SK-N-SH (cell line): ENCODE data around the gene CYTH3. TPM values are rescaled to one million over a fixed set of nuclear protein-coding genes. Genes with fewer than 3 reads are reported as not detected.
A peak's percentile ranks its signal among the peaks of the same experiment; 100 is the strongest.

Experiments
- CTCF ChIA-PET: fragments of 300-600, 350-600 bp; formaldehyde crosslinking; extraction: SDS; loops from one replicate; lab custom pipeline; 2021; lab: Yijun Ruan, JAX
- POLR2A ChIA-PET: fragments of 350-600 bp; sonication (Branson Sonifier 250); formaldehyde crosslinking; extraction: SDS; loops from one replicate; lab custom pipeline; 2020; ENCODE audit warnings: antibody characterized with exemption, inconsistent platforms; lab: Yijun Ruan, JAX
- DNase-seq: peaks from one replicate; pipeline ENCODE4 v3.0.0; 2012
- H2AFZ ChIP-seq: fragments of 200-600 bp; sonication (generic); 2 replicates; pipeline ENCODE4 v1.8.1; 2016; ENCODE audit warnings: antibody characterized with exemption, mild to moderate bottlenecking, low read depth
- H3F3A ChIP-seq: fragments of 200-600 bp; sonication (generic); replicated peaks from 2 replicates; pipeline ENCODE3; 2016; ENCODE audit warnings: antibody characterized with exemption, mild to moderate bottlenecking; ENCODE audit not compliant: insufficient read depth
- H3K27ac ChIP-seq, 2 experiments: fragments of 200-500 bp in 1 of 2; fragments of 200-600 bp in 1 of 2; sonication (Bioruptor generic) in 1 of 2; sonication (generic), shearing (Covaris generic) in 1 of 2; 2 replicates each; pipeline versions ENCODE4 v1.5.1 to v1.6.1; 2014 to 2016; ENCODE audit warnings: low read depth in 2 of 2, inconsistent platforms in 1 of 2, low read length in 1 of 2, mild to moderate bottlenecking in 1 of 2, mixed read lengths in 1 of 2
- H3K27me3 ChIP-seq: fragments of 200-600 bp; sonication (generic), shearing (Covaris generic); 2 replicates; pipeline ENCODE4 v1.6.1; 2016; ENCODE audit warnings: mixed run types; ENCODE audit not compliant: insufficient read depth
- H3K36me3 ChIP-seq, 2 experiments: fragments of 200-500 bp in 1 of 2; fragments of 200-600 bp in 1 of 2; sonication (Bioruptor generic) in 1 of 2; sonication (generic) in 1 of 2; replicated peaks in 1 of 2; 2 replicates each; pipeline versions ENCODE3 to v1.5.1; 2014 to 2016; ENCODE audit warnings: low read length in 1 of 2, mild to moderate bottlenecking in 1 of 2; ENCODE audit not compliant: insufficient read depth in 2 of 2, control insufficient read depth in 1 of 2
- H3K4me1 ChIP-seq, 2 experiments: fragments of 200-500 bp in 1 of 2; fragments of 200-600 bp in 1 of 2; sonication (Bioruptor generic) in 1 of 2; sonication (generic), shearing (Covaris generic) in 1 of 2; 2 replicates each; pipeline versions ENCODE4 v1.5.1 to v1.6.1; 2014 to 2016; ENCODE audit warnings: low read depth in 1 of 2, low read length in 1 of 2, mixed run types in 1 of 2; ENCODE audit not compliant: insufficient read depth in 2 of 2, control insufficient read depth in 1 of 2
- H3K4me2 ChIP-seq: fragments of 200-600 bp; sonication (generic), shearing (Covaris generic); 2 replicates; pipeline ENCODE4 v1.6.1; 2017; ENCODE audit warnings: mixed run types
- H3K4me3 ChIP-seq, 2 experiments: fragments of 200-500 bp in 1 of 2; fragments of 200-600 bp in 1 of 2; sonication (Bioruptor generic) in 1 of 2; sonication (generic), shearing (Covaris generic) in 1 of 2; 2 replicates each; pipeline versions ENCODE4 v1.5.1 to v1.8.1; 2014 to 2016; ENCODE audit warnings: low read depth in 2 of 2, inconsistent platforms in 1 of 2, low read length in 1 of 2, mild to moderate bottlenecking in 1 of 2, mixed read lengths in 1 of 2, moderate library complexity in 1 of 2
- H3K79me2 ChIP-seq: fragments of 200-600 bp; sonication (generic); 2 replicates; pipeline ENCODE4 v1.8.1; 2017; ENCODE audit warnings: mild to moderate bottlenecking; ENCODE audit not compliant: insufficient read depth
- H3K9ac ChIP-seq: fragments of 200-600 bp; sonication (generic); 2 replicates; pipeline ENCODE4 v1.6.1; 2017; ENCODE audit warnings: mixed run types
- H3K9me2 ChIP-seq: fragments of 200-600 bp; sonication (generic); 2 replicates; pipeline ENCODE4 v1.6.1; 2017; ENCODE audit warnings: mixed run types
- H3K9me3 ChIP-seq: fragments of 200-600 bp; sonication (generic); 2 replicates; pipeline ENCODE4 v1.6.1; 2017; ENCODE audit warnings: mixed run types, mild to moderate bottlenecking, moderate library complexity
- H4K20me1 ChIP-seq: fragments of 200-600 bp; sonication (generic); 2 replicates; pipeline ENCODE4 v1.6.1; 2017; ENCODE audit warnings: mild to moderate bottlenecking, mixed run types; ENCODE audit not compliant: insufficient read depth
- CHD2 ChIP-seq: fragments of 150-350 bp; IDR thresholded peaks from 2 replicates; pipeline ENCODE4 v1.6.1; 2018; ENCODE audit warnings: low read length; ENCODE audit not compliant: partially characterized antibody
- ELF1 ChIP-seq: IDR thresholded peaks from 2 replicates; pipeline ENCODE4 v1.4.0; 2012
- EP300 ChIP-seq, 2 experiments: IDR thresholded peaks; 2 replicates each; pipeline versions ENCODE4 v1.4.0 to v1.6.1; 2012; ENCODE audit warnings: borderline replicate concordance in 1 of 2, low read depth in 1 of 2, low read length in 1 of 2
- EZH2phosphoT487 ChIP-seq: fragments of 200-600 bp; sonication (generic); IDR thresholded peaks from 2 replicates; pipeline ENCODE4 v1.6.1; 2017; ENCODE audit warnings: low read depth, mixed run types, mild to moderate bottlenecking, antibody characterized with exemption, moderate library complexity, borderline replicate concordance
- JUND ChIP-seq: IDR thresholded peaks from 2 replicates; pipeline ENCODE4 v1.4.0; 2012
- MEF2A ChIP-seq: IDR thresholded peaks from 2 replicates; pipeline ENCODE4 v1.4.0; 2012; ENCODE audit warnings: low read depth, borderline replicate concordance
- MXI1 ChIP-seq: IDR thresholded peaks from 2 replicates; pipeline ENCODE4 v1.6.1; 2012; ENCODE audit warnings: mild to moderate bottlenecking, low read depth, low read length, improper control_type of control experiment
- POLR2AphosphoS5 ChIP-seq: IDR thresholded peaks from 2 replicates; pipeline ENCODE4 v1.6.1; 2012; ENCODE audit warnings: low read depth, low read length
- RAD21 ChIP-seq: IDR thresholded peaks from 2 replicates; pipeline ENCODE4 v1.6.1; 2012; ENCODE audit warnings: mild to moderate bottlenecking, low read length
- RCOR1 ChIP-seq: fragments of 150-350 bp; IDR thresholded peaks from 2 replicates; pipeline ENCODE4 v1.6.1; 2017; ENCODE audit warnings: antibody characterized with exemption, low read length
- REST ChIP-seq: IDR thresholded peaks from 2 replicates; pipeline ENCODE4 v1.6.1; 2012; ENCODE audit warnings: mild to moderate bottlenecking, low read depth, low read length, moderate library complexity
- RFX5 ChIP-seq: IDR thresholded peaks from 2 replicates; pipeline ENCODE4 v1.6.1; 2012; ENCODE audit warnings: mild to moderate bottlenecking, improper control_type of control experiment, low read length
- RXRA ChIP-seq: IDR thresholded peaks from 2 replicates; pipeline ENCODE4 v1.4.0; 2012; ENCODE audit warnings: low read depth, mild to moderate bottlenecking, borderline replicate concordance
- SIN3A ChIP-seq: IDR thresholded peaks from 2 replicates; pipeline ENCODE4 v1.6.1; 2012; ENCODE audit warnings: low read depth, mild to moderate bottlenecking, low read length, moderate library complexity, borderline replicate concordance
- TAF1 ChIP-seq: IDR thresholded peaks from 2 replicates; pipeline ENCODE4 v1.6.1; 2012; ENCODE audit warnings: low read depth, mild to moderate bottlenecking, low read length, moderate library complexity, borderline replicate concordance
- TCF12 ChIP-seq: IDR thresholded peaks from 2 replicates; pipeline ENCODE4 v1.4.0; 2012
- USF2 ChIP-seq: fragments of 150-350 bp; IDR thresholded peaks from 2 replicates; pipeline ENCODE4 v1.6.1; 2017; ENCODE audit warnings: antibody characterized with exemption, low read length, low read depth, borderline replicate concordance
- YY1 ChIP-seq: IDR thresholded peaks from 2 replicates; pipeline ENCODE4 v1.4.0; 2012; ENCODE audit warnings: low read depth, mild to moderate bottlenecking
- ZBTB33 ChIP-seq: IDR thresholded peaks from 2 replicates; pipeline ENCODE4 v1.4.0; 2012; ENCODE audit warnings: low read depth, borderline replicate concordance
- WGBS: methylation state at CpG from one replicate; pipeline ENCODE4 v1.1.6; 2017; ENCODE audit warnings: low lambda C conversion rate; 5-methylcytosine and 5-hydroxymethylcytosine counted together
- polyA plus RNA-seq, 3 experiments: library from polyadenylated mRNA; depleted of rRNA; stranded (reverse); fragments of >200 nt; gene quantifications; 2 replicates each; pipeline ENCODE4 v1.2.3, GENCODE V29; 2012
- TF ChIP-seq, protein P1 (sequence below): fragments of 200-600 bp; sonication (generic); IDR thresholded peaks from 2 replicates; pipeline ENCODE4 v1.6.1; 2017; ENCODE audit warnings: antibody characterized with exemption, mild to moderate bottlenecking, moderate library complexity

The CYTH3 gene
- polyA plus RNA-seq, 1 of the 3 experiments (the other 2 are of a cell fraction): 55.1 TPM

DNA sequence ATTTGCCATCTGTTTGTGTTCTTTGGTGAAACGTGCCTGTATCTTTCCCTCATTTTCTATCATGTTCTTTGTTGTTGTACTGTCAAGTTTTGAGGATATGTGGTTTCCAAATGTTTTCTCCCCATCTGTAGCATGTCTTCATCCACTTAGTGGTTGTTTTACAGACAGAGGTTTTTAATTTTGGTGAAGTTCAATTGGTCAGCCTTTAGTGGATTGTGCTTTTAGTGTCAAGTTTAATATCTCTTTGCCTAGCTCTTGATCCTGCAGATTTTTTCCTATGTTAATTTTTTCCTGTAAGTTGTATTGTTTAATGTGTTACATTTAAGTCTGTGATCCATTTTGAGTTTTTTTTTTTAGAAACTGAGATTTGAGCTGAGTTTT is 145.3 kb downstream of the CYTH3 start:
- Histone ChIP-seq H3K36me3 (peaks cover 10 to 85% of the 10 kb centered on the region in 2 experiments), H3K4me1 (no peaks in the 10 kb centered on the region), H3K9me3 (peaks cover 6% of the 10 kb centered on the region; the same call in 1 of the 2 replicates), H3K9ac (no peak overlapping the region), H3F3A (peaks cover 8% of the 10 kb centered on the region), H3K27ac (peak overlapping the region in 1 of 2 experiments; percentile 31; a peak in 2 of 4 replicates), H3K4me2 (no peak overlapping the region), H4K20me1 (0 out of 2 replicates have a peak, but pooled peaks cover 3% of the 10 kb centered on the region), H2AFZ (no peak overlapping the region), H3K27me3 (no peaks in the 10 kb centered on the region), H3K79me2 (peaks cover 95% of the 10 kb centered on the region), H3K9me2 (no peaks in the 10 kb centered on the region), H3K4me3 (no peak overlapping the region)
- 14% methylated on average over 1 of the region's 1 CpG for WGBS
- no peak for DNase-seq
- POLR2A ChIA-PET: no interaction called here
- CTCF ChIA-PET: interaction anchor here (1.1 to 1.4 kb wide), 3 partner anchors 8 to 20 kb away, joined by 3 to 5 read pairs (median 4); no protein-coding TSS in a partner anchor
- TF ChIP-seq EZH2phosphoT487: no peak
- peak in 1 of 2 experiments; percentile 34; a peak in 1 of 4 replicates for TF ChIP-seq EP300 (IDR thresholded peaks at IDR 0.05; ENCODE audit: borderline replicate concordance in 1 of 2, low read depth in 1 of 2, low read length in 1 of 2)
- no peak for TF ChIP-seq RFX5
- TF ChIP-seq YY1: no peak
- peak; percentile 35 for TF ChIP-seq TCF12

- Histone ChIP-seq H3K9me2 (no peaks in the 10 kb centered on the region), H3K36me3 (peaks cover 18 to 87% of the 10 kb centered on the region in 2 experiments), H3K9me3 (peaks cover 15% of the 10 kb centered on the region; the same call in 1 of the 2 replicates), H3K9ac (no peak overlapping the region), H2AFZ (no peak overlapping the region), H3K79me2 (peaks cover 94% of the 10 kb centered on the region), H3K4me1 (no peaks in the 10 kb centered on the region), H3F3A (peaks cover 20% of the 10 kb centered on the region), H3K27me3 (no peaks in the 10 kb centered on the region), H3K4me2 (no peak overlapping the region), H3K4me3 (no peak overlapping the region), H4K20me1 (0 out of 2 replicates have a peak, but pooled peaks cover 3% of the 10 kb centered on the region), H3K27ac (no peak overlapping the region)
- CTCF ChIA-PET: interaction anchor here (1.3 kb wide), 1 partner anchor 267 kb away, joined by 3 read pairs; no protein-coding TSS in a partner anchor
- 97% methylated on average over 8 of the region's 8 CpGs for WGBS
- no peak for DNase-seq
- POLR2A ChIA-PET: no interaction called here
- TF ChIP-seq RXRA (no peak), RFX5 (no peak), RAD21 (no peak), SIN3A (no peak), REST (no peak), JUND (no peak), CHD2 (no peak), TAF1 (no peak), ZBTB33 (no peak), MXI1 (no peak), USF2 (no peak), MEF2A (no peak), POLR2AphosphoS5 (no peak), RCOR1 (no peak), ELF1 (no peak)
- TF ChIP-seq, protein P1, sequence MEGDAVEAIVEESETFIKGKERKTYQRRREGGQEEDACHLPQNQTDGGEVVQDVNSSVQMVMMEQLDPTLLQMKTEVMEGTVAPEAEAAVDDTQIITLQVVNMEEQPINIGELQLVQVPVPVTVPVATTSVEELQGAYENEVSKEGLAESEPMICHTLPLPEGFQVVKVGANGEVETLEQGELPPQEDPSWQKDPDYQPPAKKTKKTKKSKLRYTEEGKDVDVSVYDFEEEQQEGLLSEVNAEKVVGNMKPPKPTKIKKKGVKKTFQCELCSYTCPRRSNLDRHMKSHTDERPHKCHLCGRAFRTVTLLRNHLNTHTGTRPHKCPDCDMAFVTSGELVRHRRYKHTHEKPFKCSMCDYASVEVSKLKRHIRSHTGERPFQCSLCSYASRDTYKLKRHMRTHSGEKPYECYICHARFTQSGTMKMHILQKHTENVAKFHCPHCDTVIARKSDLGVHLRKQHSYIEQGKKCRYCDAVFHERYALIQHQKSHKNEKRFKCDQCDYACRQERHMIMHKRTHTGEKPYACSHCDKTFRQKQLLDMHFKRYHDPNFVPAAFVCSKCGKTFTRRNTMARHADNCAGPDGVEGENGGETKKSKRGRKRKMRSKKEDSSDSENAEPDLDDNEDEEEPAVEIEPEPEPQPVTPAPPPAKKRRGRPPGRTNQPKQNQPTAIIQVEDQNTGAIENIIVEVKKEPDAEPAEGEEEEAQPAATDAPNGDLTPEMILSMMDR: no peak
Measured at GRCh38 chr7:6123843-6124242, 148.6 kb downstream of the CYTH3 start.
